Measurements from ENCODE around the gene GH1. TPM values are rescaled to one million over a fixed set of nuclear protein-coding genes. Genes with fewer than 3 reads are reported as not detected.

Gene GH1
- total RNA-seq, 1 experiment from 2014 or later, result not detected

- ChIA-PET POLR2A (no interaction called here), RAD21 (ENCODE audit: low non-redundant PET in 1 of 2, low total read pairs in 2 of 2, uncharacterized antibody in 2 of 2, unreplicated experiment in 2 of 2) (interaction anchor here in 1 of 2 experiments (2.1 kb wide), 1 partner anchor 185 kb away, joined by 4 read pairs; no protein-coding TSS in a partner anchor), CTCF (interaction anchor here (1.5 to 2.9 kb wide), 4 partner anchors 9 to 28 kb away, joined by 7 to 69 read pairs (median 20); partner anchors contain the start of gene GH1)
- Histone ChIP-seq H4K20me1 (ENCODE audit: insufficient read depth) (no peaks in the 10 kb centered on the region), H2AFZ (ENCODE audit: low read depth, low read length, poor library complexity, severe bottlenecking) (no peak overlapping the region), H3K4me2 (ENCODE audit: low read length) (no peak overlapping the region), H3K9ac (ENCODE audit: low read length) (no peak overlapping the region), H3K9me2 (ENCODE audit: insufficient read depth) (no peaks in the 10 kb centered on the region), H3K36me3 (ENCODE audit: control insufficient read depth in 1 of 2, insufficient read depth in 2 of 2, low read length in 2 of 2) (no peaks in the 10 kb centered on the region), H3K4me1 (ENCODE audit: control insufficient read depth in 1 of 2, insufficient read depth in 2 of 2, low read length in 2 of 2) (peaks cover 0 to 10% of the 10 kb centered on the region in 2 experiments; a peak in 1 of 4 replicates), H3K4me3 (replicated peaks in 1 of 2; ENCODE audit: low read depth in 1 of 2, low read length in 2 of 2) (no peak overlapping the region), H3K9me3 (ENCODE audit: control insufficient read depth in 1 of 2, insufficient read depth in 1 of 2, low read depth in 1 of 2, low read length in 2 of 2) (no peaks in the 10 kb centered on the region), H3K27ac (ENCODE audit: low read depth, low read length) (no peak overlapping the region), H3K27me3 (ENCODE audit: insufficient read depth, low read length) (no peaks in the 10 kb centered on the region), H3K79me2 (ENCODE audit: insufficient read depth, low read length) (no peaks in the 10 kb centered on the region)
- intact Hi-C loops (cut with micrococcal nuclease), result no loop called here
- no peak for ATAC-seq
- no TSS peak for BruUV-seq (replicated peaks)
- no peak for TF ChIP-seq JUND (IDR thresholded peaks at IDR 0.05)
- no peak for TF ChIP-seq CEBPB (IDR thresholded peaks at IDR 0.05; ENCODE audit: low read depth)
- TF ChIP-seq CBX3 (IDR thresholded peaks at IDR 0.05; ENCODE audit: low read depth), result no peak
- no peak for TF ChIP-seq FOSL1 (IDR thresholded peaks at IDR 0.05; ENCODE audit: low read depth)
- no peak for TF ChIP-seq EGR1 (IDR thresholded peaks at IDR 0.05; ENCODE audit: low read depth)
- TF ChIP-seq YY1 (IDR thresholded peaks at IDR 0.05; ENCODE audit: extremely low read depth, insufficient replicate concordance, low read depth, low read length), result no peak
- TF ChIP-seq CTCF (IDR thresholded peaks at IDR 0.05 in 2 of 3, conservative IDR thresholded peaks at IDR 0.05 in 1 of 3; ENCODE audit: borderline replicate concordance in 1 of 3, insufficient read depth in 1 of 3, low read depth in 2 of 3, low read length in 2 of 3), result no peak
- DNase-seq (ENCODE audit: low read depth, low spot score), result no peak
Observed at GRCh38 chr17:63947711-63948330, 29.2 kb upstream of the GH1 start.
